ENCODE measurements around the gene JAKMIP2.
"Not testable (repeated sequence)": the region's sequence is repeated elsewhere in the genome, so short reads cannot be mapped to it uniquely, and the experiment has no call there.

Gene JAKMIP2

DNA sequence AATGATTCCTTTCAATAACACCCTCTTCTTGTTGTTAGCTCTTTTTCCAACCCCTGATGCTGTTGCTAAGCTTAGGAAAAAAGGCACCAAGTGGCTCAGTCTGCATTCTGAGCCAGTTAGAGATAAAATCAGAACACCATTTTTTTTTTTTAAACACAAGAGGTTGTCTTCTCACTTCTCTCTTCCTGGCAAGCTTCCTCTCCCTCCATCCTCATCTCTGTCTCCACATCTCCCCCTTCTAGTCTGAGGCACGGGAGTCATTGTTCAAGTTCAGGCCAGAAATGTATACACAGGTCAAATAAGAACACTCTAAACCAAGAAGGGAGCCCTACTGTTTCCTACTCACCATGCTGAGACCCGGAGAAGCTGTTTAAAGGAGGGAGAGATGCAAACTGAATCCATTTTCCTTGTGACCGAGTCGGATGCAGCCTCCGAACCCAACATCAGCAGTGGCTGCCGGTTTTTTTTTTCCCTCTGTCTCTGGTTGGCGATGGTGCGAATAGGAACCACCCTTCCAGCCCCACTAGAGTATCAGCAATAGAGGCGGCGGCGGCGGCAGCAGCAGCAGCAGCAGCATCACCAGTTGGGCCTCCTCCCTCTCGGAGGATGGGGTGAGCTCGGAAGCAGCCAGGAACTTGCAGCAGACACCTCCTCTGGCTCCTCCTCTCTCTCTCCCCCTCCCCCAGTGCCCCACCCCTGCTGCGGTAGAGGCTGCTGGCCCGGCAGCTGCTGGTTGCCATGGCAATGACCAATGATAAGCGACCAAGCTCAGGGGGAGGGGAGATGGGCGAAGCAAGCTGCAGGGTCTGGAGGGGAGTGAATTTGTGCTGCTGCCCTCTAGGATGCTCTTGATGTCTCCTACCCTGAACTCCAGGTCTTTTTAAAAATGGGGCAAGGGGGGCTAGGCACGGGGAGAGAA is at the start of gene JAKMIP2:
Gene JAKMIP2 (minus strand): TSS at position 619 of the 919 bp plus-strand sequence. CDS start 110,922 bp downstream, outside the sequence.
- DNase-seq = peak; percentile 34 to 99 (median 96)

- DNase-seq = no peak
These were observed 48.9 kb upstream of the JAKMIP2 start, which contains the start of gene SPINK1 for GRCh38 chr5:147831465-147831864. Gene SPINK1, minus strand, starts transcription at chr5:147831671. Its CDS starts 94 bp downstream, at chr5:147831577.

DNA sequence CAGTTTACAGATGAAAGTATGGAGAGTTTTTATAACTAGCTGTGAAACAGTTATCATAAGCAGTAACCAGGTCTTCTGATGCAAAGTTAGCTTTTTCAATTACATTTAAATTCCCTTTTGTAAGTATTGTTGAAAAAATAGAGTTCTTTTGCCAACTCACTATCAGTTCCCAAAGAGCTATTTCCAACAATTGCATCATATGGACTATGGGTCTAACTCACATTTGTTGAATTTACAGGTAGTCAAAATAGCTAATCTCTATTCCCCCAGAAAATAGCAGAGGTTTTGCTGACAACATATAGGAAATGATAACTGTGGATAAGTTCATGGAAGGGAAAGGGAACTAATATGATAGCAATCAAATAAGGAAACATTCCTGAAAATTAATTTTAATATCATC is 47.5 kb upstream of the JAKMIP2 start:
- no peak for DNase-seq

GRCh38 chr5:147827017-147827416 is 44.5 kb upstream of the JAKMIP2 start:
- DNase-seq = not testable (repeated sequence)

DNA sequence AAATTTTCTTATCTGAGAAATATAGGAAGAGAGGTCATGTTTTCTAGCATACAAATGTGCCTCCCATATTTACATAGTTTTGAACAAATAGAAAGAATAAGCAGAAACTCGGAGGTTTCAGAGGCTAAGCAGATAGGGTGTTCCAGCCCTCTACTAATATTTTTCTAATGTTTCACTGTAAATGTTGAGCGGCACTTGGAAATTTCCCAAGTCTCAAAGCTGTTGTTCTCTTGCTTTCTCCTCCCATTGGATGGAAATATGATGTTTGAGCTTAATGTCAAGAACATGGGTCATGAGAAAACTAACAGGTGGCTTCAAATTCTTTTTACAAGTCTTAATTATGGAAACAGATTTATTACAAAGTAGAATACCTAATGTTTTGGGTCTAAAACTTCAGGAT is 43.8 kb upstream of the JAKMIP2 start:
- DNase-seq = no peak

DNA sequence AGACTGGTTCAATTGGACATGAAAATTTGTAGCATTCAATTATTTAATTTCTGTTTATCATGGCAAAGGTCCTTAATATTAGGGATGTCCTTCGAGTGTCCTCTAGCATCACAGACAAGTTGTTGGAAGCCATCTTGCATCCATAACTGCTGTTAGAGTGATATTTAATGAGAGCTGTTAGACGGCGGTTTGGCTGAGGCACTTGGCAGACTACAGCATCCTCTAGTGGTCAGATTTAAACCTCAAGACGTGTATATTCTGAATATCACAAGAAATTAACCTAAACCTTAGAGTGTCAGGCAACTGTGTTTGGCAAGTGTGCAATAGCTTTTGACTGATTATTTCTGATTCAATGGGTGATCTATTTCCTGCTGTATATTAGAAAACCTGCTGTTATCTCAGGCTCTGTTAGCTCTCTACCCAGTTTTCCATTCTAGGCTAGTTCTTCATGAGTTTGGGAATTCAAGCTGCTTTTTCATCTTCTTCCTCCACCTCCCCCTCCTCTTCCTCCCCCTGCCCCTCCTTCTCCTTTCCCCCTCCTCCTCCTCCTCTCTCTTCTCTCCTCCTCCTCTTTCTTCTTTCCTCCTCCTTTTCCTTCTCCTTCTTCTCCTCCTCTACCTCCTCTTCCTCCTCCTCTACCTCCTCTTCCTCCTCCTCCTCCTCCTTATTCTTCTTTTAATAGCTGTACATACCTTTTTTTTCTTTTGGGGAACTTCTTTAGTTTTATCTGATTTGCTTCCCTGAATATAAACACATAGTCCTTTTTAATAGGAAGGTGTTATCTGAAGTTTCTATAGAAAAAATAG is 40.4 kb upstream of the JAKMIP2 start:
- DNase-seq = peak in 36 of 56 donors; percentile 1 to 78 (median 14)

- not testable (repeated sequence) for DNase-seq
These were observed 39.7 kb upstream of the JAKMIP2 start for GRCh38 chr5:147822222-147822621.

DNA sequence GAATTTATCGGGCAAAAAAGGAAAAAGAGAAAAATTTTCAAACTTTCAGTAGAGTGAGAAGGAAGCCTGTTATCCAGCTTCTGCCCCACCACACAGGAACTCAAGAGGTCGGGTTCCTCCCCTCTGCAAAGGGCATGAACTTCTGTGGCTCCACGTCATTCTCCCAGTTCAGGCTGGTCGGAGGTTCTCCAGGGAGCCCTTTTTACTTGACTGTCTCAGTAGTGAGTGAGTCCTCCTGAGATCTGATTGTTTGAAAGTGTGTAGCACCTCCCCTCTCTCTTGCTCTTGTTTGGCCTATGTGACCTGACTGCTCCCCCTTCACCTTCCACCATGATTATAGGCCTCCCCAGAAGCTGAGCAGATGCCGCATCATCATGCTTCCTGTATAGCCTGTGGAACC is 39.2 kb upstream of the JAKMIP2 start:
- no peak for DNase-seq

GRCh38 chr5:147819261-147819770 is 36.8 kb upstream of the JAKMIP2 start:
- no peak for DNase-seq

GRCh38 chr5:147818290-147818689 is 35.8 kb upstream of the JAKMIP2 start:
- DNase-seq = no peak

DNA sequence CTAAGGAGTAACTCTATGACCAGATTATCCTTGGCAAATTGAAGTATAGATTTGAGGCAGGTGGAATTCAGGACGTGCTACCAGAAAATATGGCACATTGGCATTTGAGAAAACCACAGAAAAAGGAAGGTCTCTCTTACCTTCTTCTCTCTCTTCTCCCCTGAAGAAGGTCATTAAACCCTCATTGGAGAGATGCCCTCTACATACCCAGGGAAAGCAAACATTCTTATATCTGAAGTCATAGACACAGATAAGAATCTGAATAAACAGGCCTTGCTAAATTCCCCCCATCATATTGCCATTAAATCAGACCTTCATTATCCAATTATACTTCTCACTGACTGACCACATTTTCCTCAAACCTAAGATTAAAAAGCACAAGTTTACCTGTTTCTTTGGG is 31.2 kb upstream of the JAKMIP2 start:
- no peak for DNase-seq

GRCh38 chr5:147809830-147810666 is 27.5 kb upstream of the JAKMIP2 start:
- DNase-seq = no peak

DNA sequence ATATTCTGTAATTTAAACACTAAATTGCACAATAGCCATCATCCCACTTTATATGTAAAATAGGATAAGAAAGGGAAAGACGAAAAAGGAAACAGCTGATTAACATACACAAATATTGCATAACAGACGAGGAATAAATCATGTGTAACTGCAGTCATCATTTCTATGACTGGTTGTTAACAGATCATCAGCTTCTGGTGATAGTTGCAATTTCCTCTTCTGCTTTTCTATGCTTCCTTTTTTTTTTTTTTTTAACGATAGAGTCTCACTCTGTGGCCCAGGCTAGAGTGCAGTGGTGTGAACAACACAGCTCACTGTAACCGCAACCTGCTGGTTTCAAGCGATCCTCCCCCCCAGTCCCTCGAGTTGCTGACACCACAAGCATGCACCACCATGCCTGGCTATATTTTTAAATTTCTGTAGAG is 22.5 kb upstream of the JAKMIP2 start:
- no peak for DNase-seq

DNA sequence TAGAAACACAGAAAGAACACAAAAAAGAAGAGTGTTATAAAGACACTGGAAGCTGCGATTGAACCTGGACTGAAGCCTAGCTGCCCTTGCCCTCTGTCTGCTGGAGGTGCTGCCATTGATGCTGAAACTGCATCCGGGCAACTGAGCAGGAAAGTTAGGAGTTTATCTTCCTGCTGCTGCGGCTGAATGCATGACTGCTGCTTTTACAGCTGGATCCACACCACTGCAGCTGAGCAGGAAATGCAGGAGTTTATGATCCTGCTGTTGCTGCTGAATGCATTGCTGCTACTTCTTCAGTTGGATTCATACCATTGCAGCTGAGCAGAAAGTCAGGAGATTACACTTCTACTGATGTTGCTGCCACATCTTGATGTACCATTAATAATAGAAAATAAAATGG is 21.8 kb upstream of the JAKMIP2 start:
- DNase-seq = peak in 1 of 56 donors; percentile 17

DNA sequence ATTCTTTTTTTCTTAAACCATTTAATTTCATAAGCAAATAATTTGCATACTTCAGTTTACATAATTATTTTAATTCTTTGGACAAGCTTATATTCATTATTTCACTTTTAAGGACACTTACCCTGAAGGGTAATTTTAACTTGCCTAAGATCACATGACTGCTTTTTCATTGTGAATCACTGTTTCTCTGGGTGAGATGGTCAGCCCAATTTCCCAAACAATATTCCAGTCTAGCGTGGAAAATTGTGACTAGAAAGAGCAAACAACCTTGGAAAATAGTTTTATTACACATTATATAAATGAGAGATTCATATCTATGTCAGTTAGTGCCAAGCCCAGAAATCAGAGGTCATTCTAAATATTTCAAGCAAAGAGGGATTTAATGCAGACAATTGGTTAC is 21.4 kb upstream of the JAKMIP2 start:
- no peak for DNase-seq

DNA sequence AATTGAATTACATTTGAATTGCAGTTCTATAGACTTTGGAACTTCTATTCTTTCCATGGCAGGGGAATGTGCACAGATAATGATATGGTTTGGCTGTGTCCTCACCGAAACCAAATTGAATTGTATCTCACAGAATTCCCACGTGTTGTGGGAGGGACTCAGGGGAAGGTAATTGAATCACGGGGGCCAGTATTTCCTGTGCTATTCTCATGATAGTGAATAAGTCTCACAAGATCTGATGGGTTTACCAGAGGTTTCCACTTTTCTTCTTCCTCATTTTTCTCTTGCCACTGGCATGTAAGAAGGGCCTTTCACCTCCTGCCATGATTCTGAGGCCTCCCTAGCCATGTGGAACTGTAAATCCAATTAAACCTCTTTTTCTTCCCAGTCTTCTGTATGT is 20.6 kb upstream of the JAKMIP2 start:
- not testable (repeated sequence) for DNase-seq

DNA sequence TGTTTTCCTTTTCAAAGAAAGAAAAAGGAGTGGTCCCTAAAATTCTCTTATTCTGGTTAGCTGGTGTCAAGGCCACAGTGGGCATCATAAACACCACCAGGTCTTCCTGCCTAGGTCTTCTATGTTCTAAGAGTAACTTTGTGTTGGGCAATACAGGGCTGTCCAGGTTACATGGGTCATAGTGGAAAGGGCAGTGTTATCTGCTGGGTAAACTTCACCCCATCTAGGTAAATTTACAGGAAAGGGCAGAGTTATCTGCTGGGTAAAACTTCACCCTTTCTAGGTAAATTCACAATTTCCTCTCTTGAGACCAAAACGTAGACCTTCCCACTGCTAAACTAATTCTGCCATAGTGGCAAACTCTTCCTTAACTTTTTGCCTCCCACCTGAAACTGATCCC is 18.9 kb upstream of the JAKMIP2 start:
- DNase-seq = no peak

DNA sequence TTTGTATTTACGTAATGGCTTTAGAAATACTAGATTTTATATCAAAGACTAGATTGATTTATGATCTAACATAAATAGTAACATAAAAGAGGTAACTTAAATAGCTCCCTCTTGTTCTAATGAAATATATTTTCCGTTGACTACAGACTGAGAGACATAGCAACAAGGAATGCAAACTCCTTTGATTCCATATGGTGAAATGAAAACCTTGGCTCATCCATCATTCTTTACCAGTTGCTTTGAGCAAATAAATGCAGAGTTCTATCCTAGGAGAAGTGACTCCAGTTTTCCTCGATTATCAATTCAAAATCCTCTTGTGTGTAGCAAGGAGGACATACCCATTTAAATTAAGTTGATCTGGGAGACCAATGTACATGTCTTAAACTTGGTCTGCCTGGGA is 18.0 kb upstream of the JAKMIP2 start:
- no peak for DNase-seq

GRCh38 chr5:147796556-147797308 is 14.2 kb upstream of the JAKMIP2 start:
- DNase-seq = no peak

GRCh38 chr5:147791181-147791580 is 8.7 kb upstream of the JAKMIP2 start:
- DNase-seq = no peak
